ENCODE measurements around the gene HLA-DOB.

Gene HLA-DOB

GRCh38 chr6:32816746-32817204 lies at the start of gene HLA-DOB:
Gene HLA-DOB (minus strand): TSS chr6:32817002. CDS start chr6:32816951, 51 bp downstream.
- DNase-seq = no peak

- DNase-seq = no peak
These were observed 49.1 kb upstream of the HLA-DOB start for GRCh38 chr6:32865724-32866443.

- DNase-seq = no peak
These were observed 45.9 kb upstream of the HLA-DOB start for GRCh38 chr6:32862725-32863124.

GRCh38 chr6:32860674-32861073 lies 43.9 kb upstream of the HLA-DOB start:
- no peak for DNase-seq

- DNase-seq = no peak
These were observed 41.4 kb upstream of the HLA-DOB start for GRCh38 chr6:32858194-32858593.

GRCh38 chr6:32857156-32857891 lies 40.5 kb upstream of the HLA-DOB start:
- DNase-seq = no peak

GRCh38 chr6:32855467-32856174 lies 38.8 kb upstream of the HLA-DOB start:
- no peak for DNase-seq

- peak in 2 of 4 experiments; percentile 39 to 46 for DNase-seq
These were observed 37.8 kb upstream of the HLA-DOB start for GRCh38 chr6:32854376-32855178.

GRCh38 chr6:32853541-32854375 lies 37.0 kb upstream of the HLA-DOB start, which contains the start of the genes PSMB9 and TAP1:
Gene PSMB9 (plus strand): TSS chr6:32854192. CDS start chr6:32854230, 38 bp downstream.
Gene TAP1 (minus strand): TSS chr6:32853704. CDS start chr6:32853636, 68 bp downstream.
- DNase-seq = peak; percentile 85 to 92 (median 90)

GRCh38 chr6:32852844-32853540 lies 36.2 kb upstream of the HLA-DOB start:
- DNase-seq = peak; percentile 31 to 42 (median 36)

- DNase-seq = peak in 1 of 4 experiments; percentile 29
These were observed 35.4 kb upstream of the HLA-DOB start for GRCh38 chr6:32852018-32852843.

GRCh38 chr6:32851025-32851424 lies 34.2 kb upstream of the HLA-DOB start:
- DNase-seq = no peak

GRCh38 chr6:32849126-32849525 lies 32.3 kb upstream of the HLA-DOB start:
- no peak for DNase-seq

GRCh38 chr6:32847795-32848194 lies 31.0 kb upstream of the HLA-DOB start:
- DNase-seq = no peak

GRCh38 chr6:32847004-32847403 lies 30.2 kb upstream of the HLA-DOB start:
- no peak for DNase-seq

GRCh38 chr6:32845384-32845884 lies 28.6 kb upstream of the HLA-DOB start:
- DNase-seq = peak in 1 of 4 experiments; percentile 8

GRCh38 chr6:32844839-32845383 lies 28.1 kb upstream of the HLA-DOB start:
- peak in 1 of 4 experiments; percentile 27 for DNase-seq

- DNase-seq = peak; percentile 94 to 96 (median 95)
These were observed 27.4 kb upstream of the HLA-DOB start, which contains the start of gene PSMB8 for GRCh38 chr6:32843979-32844838. Gene PSMB8 (minus strand): TSS chr6:32844047. CDS start chr6:32843996, 51 bp downstream.

All from activated CD4-positive, CD25-positive, alpha-beta regulatory T cell (primary cell).